Activated CD4-positive, alpha-beta T cell treated with anti-CD3 and anti-CD28 coated beads, Interleukin-2, amount 10 ng/mL, durations not matched to agents 7 days and 5 days (primary cell): Measurements from ENCODE around the gene DDC. TPM values are rescaled to one million over a fixed set of nuclear protein-coding genes. Genes with fewer than 3 reads are reported as not detected.
"Not testable (repeated sequence)": the region's sequence is repeated elsewhere in the genome, so short reads cannot be mapped to it uniquely, and the experiment has no call there.

Experiments
- CTCF ChIA-PET: fragments of 350-600 bp; sonication (Branson Sonifier 250); formaldehyde crosslinking; loops from one replicate; lab custom pipeline; 2021; ENCODE audit warnings: antibody characterized with exemption; lab: Charles Lee
- POLR2A ChIA-PET: fragments of 350-600 bp; sonication (Branson Sonifier 250); formaldehyde crosslinking; loops from one replicate; lab custom pipeline; 2021; ENCODE audit warnings: antibody characterized with exemption; lab: Charles Lee
- DNase-seq: peaks from one replicate; pipeline ENCODE4 v3.0.0-alpha.2; 2020
- H3K27ac Mint-ChIP-seq: one replicate; pipeline ENCODE4 v1.8.0; 2021; ENCODE audit warnings: mild to moderate bottlenecking, moderate library complexity, mixed read lengths
- H3K27me3 Mint-ChIP-seq: one replicate; pipeline ENCODE4 v1.8.0; 2021; ENCODE audit warnings: mixed read lengths
- H3K36me3 Mint-ChIP-seq: one replicate; pipeline ENCODE4 v1.8.0; 2021; ENCODE audit warnings: low read depth, mixed read lengths
- H3K4me1 Mint-ChIP-seq: one replicate; pipeline ENCODE4 v1.8.0; 2021; ENCODE audit warnings: mixed read lengths
- H3K4me3 Mint-ChIP-seq: one replicate; pipeline ENCODE4 v1.8.0; 2021; ENCODE audit warnings: mild to moderate bottlenecking, moderate library complexity, mixed read lengths
- H3K9me3 Mint-ChIP-seq: one replicate; pipeline ENCODE4 v1.8.0; 2021; ENCODE audit warnings: mixed read lengths
- total RNA-seq, 2 experiments: library from RNA; stranded (reverse); gene quantifications; one replicate each; pipeline ENCODE4 v1.2.3, GENCODE V29; 2021

DDC gene
- total RNA-seq, 2 experiments from 2014 or later, result not detected

DNA sequence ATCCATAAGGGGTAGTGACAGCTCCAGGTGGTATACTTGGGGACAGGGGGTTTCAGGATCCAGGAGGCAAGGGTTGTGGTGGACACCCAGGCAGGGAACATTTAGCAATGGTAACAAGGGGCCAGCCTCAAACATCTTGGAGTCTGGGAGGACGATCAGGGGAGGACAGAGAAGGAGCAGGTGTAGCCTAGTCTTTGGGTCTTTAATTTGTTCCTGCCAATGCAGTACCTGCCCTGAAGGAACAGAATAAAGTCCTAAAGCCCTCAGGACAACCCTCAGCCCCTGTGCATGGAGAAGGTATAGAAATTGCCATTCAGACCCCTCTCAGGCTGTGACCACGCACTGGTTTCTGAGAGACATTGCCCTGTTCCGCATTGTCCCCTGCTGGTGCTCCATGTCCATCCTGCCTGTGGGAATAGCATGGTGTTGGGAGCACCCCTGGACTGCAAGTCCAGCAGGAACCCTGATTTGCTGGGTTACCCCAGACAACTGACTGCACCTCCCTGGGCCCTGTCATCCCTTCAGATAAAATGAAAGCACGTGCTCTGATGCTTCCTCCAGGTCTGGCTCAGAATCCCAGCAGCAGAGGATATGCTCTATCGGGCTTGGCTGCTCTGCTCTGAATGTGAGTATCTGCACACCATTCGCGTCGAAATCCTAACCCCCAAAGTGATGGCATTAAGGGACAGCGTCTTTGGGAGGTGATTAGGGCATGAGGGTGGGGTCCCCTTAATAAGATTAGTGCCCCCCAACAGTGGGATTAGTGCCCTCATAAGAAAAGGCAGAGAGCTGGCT, 24.2 kb downstream of the DDC start:
- POLR2A ChIA-PET, result no interaction called here

DNA sequence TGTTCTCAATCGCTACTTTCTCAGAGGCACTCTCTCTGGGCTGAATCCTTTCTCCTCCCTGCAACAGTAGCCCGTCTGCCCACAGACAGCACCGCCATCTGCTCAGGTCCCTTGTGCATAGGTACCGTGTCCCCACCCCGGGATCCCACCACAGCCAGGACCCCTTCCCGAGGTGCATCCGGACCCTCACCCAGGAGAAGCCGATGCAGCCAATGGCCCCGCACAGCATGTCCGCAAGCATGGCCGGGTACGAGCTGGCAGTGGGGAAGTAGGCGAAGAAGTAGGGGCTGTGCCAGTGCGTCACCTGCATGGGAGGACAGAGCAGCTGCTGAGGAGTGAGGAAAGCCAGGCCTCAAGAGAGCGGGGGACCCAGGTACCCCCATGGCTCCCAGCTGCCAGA, 25.5 kb downstream of the DDC start:
- no peak overlapping the region for H3K27ac Mint-ChIP-seq
- DNase-seq, result no peak
- no peak overlapping the region for H3K4me3 Mint-ChIP-seq
- H3K27me3 Mint-ChIP-seq, result peaks cover 8% of the 10 kb centered on the region
- no peaks in the 10 kb centered on the region for H3K36me3 Mint-ChIP-seq
- H3K4me1 Mint-ChIP-seq, result no peaks in the 10 kb centered on the region
- POLR2A ChIA-PET, result no interaction called here
- no peaks in the 10 kb centered on the region for H3K9me3 Mint-ChIP-seq
- CTCF ChIA-PET, result no interaction called here

More for the DNA sequence above, 24.2 kb downstream of the DDC start:
- no peaks in the 10 kb centered on the region for H3K36me3 Mint-ChIP-seq
- peaks cover 12% of the 10 kb centered on the region for H3K27me3 Mint-ChIP-seq
- H3K9me3 Mint-ChIP-seq, result no peaks in the 10 kb centered on the region
- no peak for DNase-seq
- no peak overlapping the region for H3K4me3 Mint-ChIP-seq
- no peaks in the 10 kb centered on the region for H3K4me1 Mint-ChIP-seq
- CTCF ChIA-PET, result interaction anchor here (0.7 to 0.9 kb wide), 2 partner anchors 16 to 1469 kb away, joined by 3 read pairs; no protein-coding TSS in a partner anchor
- no peak overlapping the region for H3K27ac Mint-ChIP-seq

GRCh38 chr7:50538478-50538877, 26.7 kb downstream of the DDC start:
- peaks cover 3% of the 10 kb centered on the region for H3K4me1 Mint-ChIP-seq
- POLR2A ChIA-PET, result no interaction called here
- no peaks in the 10 kb centered on the region for H3K9me3 Mint-ChIP-seq

DNA sequence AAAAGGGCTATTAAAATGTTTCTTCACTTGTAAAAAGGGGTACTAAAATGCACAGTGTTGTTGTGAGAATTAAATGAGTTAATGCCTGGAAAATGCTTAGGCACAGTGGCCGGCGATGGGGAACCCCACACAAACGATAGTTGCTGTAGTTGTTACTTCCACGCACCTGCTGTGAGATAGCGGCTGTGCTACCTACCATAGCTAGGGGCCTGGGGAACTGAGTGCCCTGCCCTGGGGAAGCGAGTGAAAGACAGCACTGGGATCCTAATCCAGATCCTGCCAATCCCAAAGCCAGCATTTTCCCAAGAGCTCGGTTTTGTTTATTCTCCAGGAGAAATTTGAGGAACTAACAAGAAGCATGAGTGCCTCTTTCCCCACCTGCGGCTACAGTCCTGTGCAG, 27.8 kb downstream of the DDC start:
- ChIA-PET CTCF (no interaction called here), POLR2A (no interaction called here)
- H3K4me3 Mint-ChIP-seq, result no peak overlapping the region
- no peak for DNase-seq
- no peaks in the 10 kb centered on the region for H3K36me3 Mint-ChIP-seq
- H3K27ac Mint-ChIP-seq, result no peak overlapping the region
- H3K9me3 Mint-ChIP-seq, result no peaks in the 10 kb centered on the region
- H3K4me1 Mint-ChIP-seq, result peaks cover 3% of the 10 kb centered on the region
- peaks cover 5% of the 10 kb centered on the region for H3K27me3 Mint-ChIP-seq

More at GRCh38 chr7:50538478-50538877, 26.7 kb downstream of the DDC start:
- Mint-ChIP-seq H3K27ac (no peak overlapping the region), H3K36me3 (no peaks in the 10 kb centered on the region), H3K27me3 (peaks cover 5% of the 10 kb centered on the region), H3K4me3 (no peak overlapping the region)
- DNase-seq, result no peak
- CTCF ChIA-PET, result no interaction called here

DNA sequence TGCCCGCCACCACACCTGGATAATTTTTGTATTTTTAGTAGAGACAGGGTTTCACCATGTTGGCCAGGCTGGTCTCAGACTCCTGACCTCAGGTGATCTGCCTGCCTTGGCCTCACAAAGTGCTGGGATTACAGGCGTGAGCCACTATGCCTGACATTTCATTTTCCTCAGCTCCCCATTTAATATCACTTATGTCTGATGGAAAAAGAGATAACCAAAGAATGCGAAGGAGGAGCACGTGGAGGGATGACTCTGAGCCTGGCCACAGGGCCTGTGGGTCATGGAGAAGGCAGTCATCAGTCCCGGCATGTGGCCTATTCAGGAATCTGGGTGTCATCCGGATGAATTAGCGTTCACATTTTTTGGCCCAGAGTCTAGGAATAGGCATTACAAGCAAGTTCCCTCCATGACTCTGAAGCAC, 29.9 kb downstream of the DDC start:
- H3K27ac Mint-ChIP-seq, H3K27me3 Mint-ChIP-seq, H3K9me3 Mint-ChIP-seq, H3K36me3 Mint-ChIP-seq, H3K4me3 Mint-ChIP-seq, CTCF ChIA-PET, DNase-seq: not testable (repeated sequence)
- peaks cover 12% of the 10 kb centered on the region for H3K4me1 Mint-ChIP-seq
- POLR2A ChIA-PET, result interaction anchor here (0.5 kb wide), 1 partner anchor 12 kb away, joined by 6 read pairs; no protein-coding TSS in a partner anchor

GRCh38 chr7:50534690-50535290, 30.4 kb downstream of the DDC start:
- Mint-ChIP-seq H3K4me1 (peaks cover 12% of the 10 kb centered on the region), H3K27ac (no peak overlapping the region), H3K36me3 (no peaks in the 10 kb centered on the region), H3K9me3 (no peaks in the 10 kb centered on the region), H3K4me3 (no peak overlapping the region), H3K27me3 (peaks cover 9% of the 10 kb centered on the region)
- CTCF ChIA-PET, result interaction anchor here (0.6 kb wide), 2 partner anchors 476 to 578 kb away, joined by 4 to 5 read pairs; no protein-coding TSS in a partner anchor
- no peak for DNase-seq
- POLR2A ChIA-PET, result no interaction called here

- peaks cover 9% of the 10 kb centered on the region for H3K27me3 Mint-ChIP-seq
- no peaks in the 10 kb centered on the region for H3K36me3 Mint-ChIP-seq
- no peak overlapping the region for H3K27ac Mint-ChIP-seq
- DNase-seq, result no peak
- ChIA-PET POLR2A (no interaction called here), CTCF (no interaction called here)
- no peaks in the 10 kb centered on the region for H3K9me3 Mint-ChIP-seq
- H3K4me1 Mint-ChIP-seq, result peaks cover 12% of the 10 kb centered on the region
- no peak overlapping the region for H3K4me3 Mint-ChIP-seq
Measured at GRCh38 chr7:50533866-50534265, 31.3 kb downstream of the DDC start.

GRCh38 chr7:50531928-50532327, 33.3 kb downstream of the DDC start:
- H3K4me1 Mint-ChIP-seq, result peaks cover 12% of the 10 kb centered on the region
- peaks cover 6% of the 10 kb centered on the region for H3K27me3 Mint-ChIP-seq
- H3K27ac Mint-ChIP-seq, result no peak overlapping the region
- CTCF ChIA-PET, result interaction anchor here (0.7 kb wide), 1 partner anchor 27 kb away, joined by 3 read pairs; no protein-coding TSS in a partner anchor
- POLR2A ChIA-PET, result no interaction called here
- DNase-seq, result no peak
- no peaks in the 10 kb centered on the region for H3K36me3 Mint-ChIP-seq
- no peaks in the 10 kb centered on the region for H3K9me3 Mint-ChIP-seq
- no peak overlapping the region for H3K4me3 Mint-ChIP-seq

DNA sequence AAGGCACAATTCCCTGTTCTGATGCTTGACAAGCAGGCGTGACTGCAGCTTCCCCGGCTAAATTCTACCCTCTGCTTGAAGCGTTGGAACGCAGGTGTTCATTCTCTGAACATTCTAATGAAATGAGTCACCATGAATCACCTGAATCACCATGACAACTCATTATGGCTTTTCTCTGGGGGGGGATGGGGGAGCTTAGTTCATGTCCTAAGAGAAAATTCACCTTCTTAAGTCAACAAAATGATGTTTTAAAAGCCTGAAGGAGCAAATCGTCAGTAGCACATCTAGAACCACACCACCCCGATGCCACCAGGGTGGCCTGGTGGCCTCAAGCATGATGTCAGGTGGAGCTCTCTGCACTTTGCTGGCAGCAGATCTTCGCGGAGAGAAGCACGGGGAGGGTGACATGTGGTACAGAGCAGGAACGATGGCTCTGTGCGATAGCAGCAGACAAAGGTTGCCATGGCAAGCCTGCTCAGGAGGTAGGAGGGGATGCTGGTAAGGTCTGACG, 33.7 kb downstream of the DDC start:
- ChIA-PET CTCF (no interaction called here), POLR2A (no interaction called here)
- Mint-ChIP-seq H3K9me3 (no peaks in the 10 kb centered on the region), H3K4me3 (no peak overlapping the region), H3K4me1 (peaks cover 12% of the 10 kb centered on the region), H3K36me3 (no peaks in the 10 kb centered on the region), H3K27me3 (peaks cover 8% of the 10 kb centered on the region), H3K27ac (no peak overlapping the region)
- DNase-seq, result no peak

GRCh38 chr7:50530766-50531165, 34.4 kb downstream of the DDC start:
- Mint-ChIP-seq H3K4me1 (peaks cover 12% of the 10 kb centered on the region), H3K4me3 (no peak overlapping the region), H3K36me3 (no peaks in the 10 kb centered on the region), H3K27me3 (peaks cover 10% of the 10 kb centered on the region), H3K9me3 (no peaks in the 10 kb centered on the region), H3K27ac (no peak overlapping the region)
- POLR2A ChIA-PET, result no interaction called here
- CTCF ChIA-PET, result no interaction called here
- no peak for DNase-seq

DNA sequence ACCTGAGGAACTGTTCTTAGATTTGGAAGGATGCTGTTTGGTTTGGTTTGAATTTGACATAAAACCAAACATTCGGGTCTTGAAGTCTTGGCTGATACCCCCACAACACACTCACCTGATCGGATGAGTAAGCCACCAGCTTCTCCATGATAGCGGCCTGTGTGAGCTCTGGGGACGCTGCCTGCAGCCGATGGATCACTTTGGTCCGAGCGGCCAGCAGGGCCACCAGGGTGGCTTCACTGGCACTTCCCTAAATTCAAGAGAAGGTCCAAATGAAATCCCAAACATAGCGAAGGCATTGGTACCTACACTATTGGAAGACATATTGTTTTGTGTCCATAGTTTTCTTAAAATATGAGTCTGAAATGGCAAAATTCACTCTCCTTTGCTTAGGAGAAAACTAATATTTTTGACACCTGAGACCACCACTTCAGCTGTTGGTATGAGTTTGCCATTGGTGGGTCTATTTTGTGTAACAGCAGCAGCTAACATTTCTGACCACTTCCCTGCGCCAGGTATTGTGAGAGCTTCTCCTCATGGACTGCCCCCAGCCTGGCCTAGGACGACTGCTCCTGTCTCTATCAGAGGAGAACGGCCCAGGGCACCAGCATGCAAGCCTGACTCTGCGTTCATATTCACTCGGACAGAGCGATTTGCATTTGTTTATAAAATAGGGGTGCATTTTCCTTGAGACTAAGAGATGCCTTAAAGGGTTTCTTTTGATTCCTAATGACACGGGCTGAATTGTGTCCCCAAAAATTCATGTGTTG, 35.9 kb downstream of the DDC start:
- Mint-ChIP-seq H3K9me3 (no peaks in the 10 kb centered on the region), H3K27ac (no peak overlapping the region), H3K4me1 (peaks cover 9% of the 10 kb centered on the region), H3K27me3 (peaks cover 15% of the 10 kb centered on the region), H3K36me3 (no peaks in the 10 kb centered on the region), H3K4me3 (no peak overlapping the region)
- POLR2A ChIA-PET, result no interaction called here
- CTCF ChIA-PET, result no interaction called here
- no peak for DNase-seq

DNA sequence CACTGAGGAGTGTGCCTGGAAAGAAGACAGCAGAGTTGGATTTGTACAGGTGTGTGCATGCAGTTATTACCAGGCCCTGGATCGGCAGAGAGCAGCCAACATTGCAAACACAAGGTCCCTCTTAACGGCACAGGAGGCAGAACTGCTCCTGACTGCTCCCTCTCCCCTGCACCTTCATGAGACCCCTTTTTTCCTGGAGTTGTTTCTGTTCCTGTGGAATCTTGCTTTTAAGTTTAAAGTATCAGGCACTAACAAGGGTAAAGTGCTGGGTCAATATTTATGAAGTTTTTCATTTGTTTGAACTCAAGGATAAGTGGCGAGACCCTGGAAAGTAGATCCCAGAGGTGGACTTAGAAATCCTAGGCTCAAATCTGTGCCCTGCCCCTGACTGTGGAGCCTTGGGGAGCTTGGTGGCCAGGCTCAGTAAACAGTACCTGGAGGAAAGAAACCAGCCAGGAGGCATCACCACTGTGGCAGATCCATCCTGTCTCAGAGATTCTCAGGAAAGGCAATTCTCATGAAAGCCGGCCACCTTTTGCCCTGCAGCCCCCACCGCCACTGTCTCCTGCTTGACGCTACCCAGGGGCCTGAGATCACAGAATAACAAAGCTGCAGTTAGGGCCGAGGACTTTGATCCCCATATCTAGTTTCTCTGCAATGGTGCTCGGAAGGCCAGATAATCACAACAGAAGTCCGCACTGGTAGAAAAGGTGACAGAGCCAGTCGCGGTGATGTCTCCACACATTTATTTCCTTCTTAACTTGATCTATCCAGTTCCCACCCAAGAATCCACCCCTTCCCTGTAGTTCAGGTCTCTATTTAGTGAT, 36.7 kb downstream of the DDC start:
- DNase-seq, result no peak
- peaks cover 23% of the 10 kb centered on the region for H3K27me3 Mint-ChIP-seq
- no peak overlapping the region for H3K4me3 Mint-ChIP-seq
- H3K36me3 Mint-ChIP-seq, result no peaks in the 10 kb centered on the region
- H3K9me3 Mint-ChIP-seq, result no peaks in the 10 kb centered on the region
- peaks cover 9% of the 10 kb centered on the region for H3K4me1 Mint-ChIP-seq
- H3K27ac Mint-ChIP-seq, result no peak overlapping the region
- ChIA-PET CTCF (no interaction called here), POLR2A (no interaction called here)
